HepG2 (cell line): ENCODE data around the gene EVA1A. TPM values are rescaled to one million over a fixed set of nuclear protein-coding genes. Genes with fewer than 3 reads are reported as not detected.

Source experiments
- BCLAF1 ChIP-seq: fragments of 450-650 bp; IDR thresholded peaks from 2 replicates; pipeline ENCODE4 v1.6.1; 2017; ENCODE audit warnings: mild to moderate bottlenecking
- EED ChIP-seq: sonication (generic); formaldehyde crosslinking; IDR thresholded peaks from 2 replicates; pipeline ENCODE4 v1.5.0; 2020; ENCODE audit warnings: mild to moderate bottlenecking, missing genetic modification reagents
- HNRNPK ChIP-seq: fragments of 200-400 bp; formaldehyde crosslinking; IDR thresholded peaks from 2 replicates; pipeline ENCODE4 v1.6.1; 2018; ENCODE audit warnings: low read length, low read depth, moderate library complexity, mild to moderate bottlenecking; ENCODE audit not compliant: poor library complexity, severe bottlenecking
- KAT8 ChIP-seq: IDR thresholded peaks from 2 replicates; pipeline ENCODE4 v1.6.1; 2016; ENCODE audit warnings: missing genetic modification reagents, missing compliant biosample characterization
- KDM2A ChIP-seq: sonication (generic); formaldehyde crosslinking; IDR thresholded peaks from 2 replicates; pipeline ENCODE4 v1.4.0; 2020; ENCODE audit warnings: low read depth, missing genetic modification reagents, borderline replicate concordance
- MAFF ChIP-seq: IDR thresholded peaks from 2 replicates; pipeline ENCODE4 v1.6.1; 2011; ENCODE audit warnings: low read depth, low read length, improper control_type of control experiment
- MAFK ChIP-seq, 2 experiments: IDR thresholded peaks in 1 of 2; conservative IDR thresholded peaks in 1 of 2; 2 replicates each; pipeline ENCODE4 v1.6.1; 2011; ENCODE audit warnings: improper control_type of control experiment in 2 of 2, low read length in 2 of 2
- MXD4 ChIP-seq: IDR thresholded peaks from 2 replicates; pipeline ENCODE4 v1.6.1; 2016; ENCODE audit warnings: mild to moderate bottlenecking, missing biosample characterization, missing genetic modification reagents
- NFAT5 ChIP-seq: sonication (generic); formaldehyde crosslinking; IDR thresholded peaks from 2 replicates; pipeline ENCODE4 v1.4.0; 2020; ENCODE audit warnings: missing genetic modification reagents
- NPAS2 ChIP-seq: sonication (generic); formaldehyde crosslinking; IDR thresholded peaks from 2 replicates; pipeline ENCODE4 v1.8.0; 2022; ENCODE audit warnings: mild to moderate bottlenecking, missing genetic modification reagents, borderline replicate concordance
- PHF5A ChIP-seq: IDR thresholded peaks from one replicate; pipeline ENCODE4 v1.6.1; 2018; ENCODE audit warnings: low read depth, missing genetic modification reagents; ENCODE audit not compliant: unreplicated experiment
- TFAP4 ChIP-seq: sonication (generic); IDR thresholded peaks from 2 replicates; pipeline ENCODE4 v1.6.1; 2016; ENCODE audit warnings: low read depth, borderline replicate concordance
- ZNF556 ChIP-seq: sonication (generic); formaldehyde crosslinking; IDR thresholded peaks from 2 replicates; pipeline ENCODE4 v1.4.0; 2020; ENCODE audit warnings: mild to moderate bottlenecking, missing genetic modification reagents, borderline replicate concordance
- ZNF563 ChIP-seq: sonication (generic); formaldehyde crosslinking; IDR thresholded peaks from 2 replicates; pipeline ENCODE4 v1.8.0; 2022; ENCODE audit warnings: mild to moderate bottlenecking, moderate library complexity, missing genetic modification reagents
- polyA plus RNA-seq, 8 experiments: library from polyadenylated mRNA; depleted of rRNA in 3 of 8; stranded (reverse) in 7 of 8; unstranded in 1 of 8; fragments of >200 nt; fragmentation: Illumina TruSeq in 4 of 8; extraction: Trizol in 4 of 8; gene quantifications; 2 replicates each; pipeline versions ENCODE4 v1.2.1 to v1.2.3, GENCODE V29; 2011 to 2016; ENCODE audit warnings: low read depth in 4 of 8, missing spikeins in 1 of 8, mixed read lengths in 1 of 8; ENCODE audit not compliant: insufficient read depth in 1 of 8
- total RNA-seq, 5 experiments: library from RNA; depleted of rRNA; stranded (reverse); fragments of >200 nt; fragmentation: Illumina TruSeq; extraction: Trizol; gene quantifications; 2 replicates each; pipeline ENCODE4 v1.2.3, GENCODE V29; 2016; ENCODE audit warnings: low read depth in 1 of 5
- TF ChIP-seq, protein P1 (sequence below): sonication (generic); formaldehyde crosslinking; IDR thresholded peaks from 2 replicates; pipeline ENCODE4 v1.8.1; 2023; ENCODE audit warnings: missing genetic modification reagents, mild to moderate bottlenecking, borderline replicate concordance
- TF ChIP-seq, protein P2 (sequence below): sonication (generic); formaldehyde crosslinking; IDR thresholded peaks from 2 replicates; pipeline ENCODE4 v1.5.0; 2020; ENCODE audit warnings: missing genetic modification reagents
- TF ChIP-seq, protein P3 (sequence below): sonication (generic); formaldehyde crosslinking; IDR thresholded peaks from 2 replicates; pipeline ENCODE4 v1.4.0; 2020; ENCODE audit warnings: missing genetic modification reagents, borderline replicate concordance

Gene EVA1A
- total and polyA plus RNA-seq, 2 of the 13 experiments (the other 11 are each of a cell fraction or from before 2014, with no cell fraction given), result 57.5 to 57.8 TPM

GRCh38 chr2:75521225-75521872 is 39.4 kb downstream of the EVA1A start (continued):
- TF ChIP-seq BCLAF1 (no peak), MXD4 (CRISPR knock-in tag) (peak; percentile 52; the same call in 1 of the 2 replicates), TFAP4 (peak; percentile 69), EED (CRISPR knock-in tag) (no peak), ZNF563 (no peak), NPAS2 (CRISPR knock-in tag) (no peak), HNRNPK (no peak), MAFF (0 out of 2 replicates have a peak, but pooled peaks have one; percentile 9), ZNF556 (CRISPR knock-in tag) (0 out of 2 replicates have a peak, but pooled peaks have one; percentile 27), MAFK (conservative IDR thresholded peaks at IDR 0.05 in 1 of 2, IDR thresholded peaks at IDR 0.05 in 1 of 2; ENCODE audit: low read length in 2 of 2) (no peak), PHF5A (CRISPR knock-in tag) (peak; percentile 91), KAT8 (CRISPR knock-in tag) (peak; percentile 76), KDM2A (CRISPR knock-in tag) (no peak), NFAT5 (CRISPR knock-in tag) (no peak)
- TF ChIP-seq, protein P1, sequence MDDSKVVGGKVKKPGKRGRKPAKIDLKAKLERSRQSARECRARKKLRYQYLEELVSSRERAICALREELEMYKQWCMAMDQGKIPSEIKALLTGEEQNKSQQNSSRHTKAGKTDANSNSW, result no peak
- TF ChIP-seq, protein P2, sequence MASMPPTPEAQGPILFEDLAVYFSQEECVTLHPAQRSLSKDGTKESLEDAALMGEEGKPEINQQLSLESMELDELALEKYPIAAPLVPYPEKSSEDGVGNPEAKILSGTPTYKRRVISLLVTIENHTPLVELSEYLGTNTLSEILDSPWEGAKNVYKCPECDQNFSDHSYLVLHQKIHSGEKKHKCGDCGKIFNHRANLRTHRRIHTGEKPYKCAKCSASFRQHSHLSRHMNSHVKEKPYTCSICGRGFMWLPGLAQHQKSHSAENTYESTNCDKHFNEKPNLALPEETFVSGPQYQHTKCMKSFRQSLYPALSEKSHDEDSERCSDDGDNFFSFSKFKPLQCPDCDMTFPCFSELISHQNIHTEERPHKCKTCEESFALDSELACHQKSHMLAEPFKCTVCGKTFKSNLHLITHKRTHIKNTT (CRISPR knock-in tag), result no peak
- TF ChIP-seq, protein P3, sequence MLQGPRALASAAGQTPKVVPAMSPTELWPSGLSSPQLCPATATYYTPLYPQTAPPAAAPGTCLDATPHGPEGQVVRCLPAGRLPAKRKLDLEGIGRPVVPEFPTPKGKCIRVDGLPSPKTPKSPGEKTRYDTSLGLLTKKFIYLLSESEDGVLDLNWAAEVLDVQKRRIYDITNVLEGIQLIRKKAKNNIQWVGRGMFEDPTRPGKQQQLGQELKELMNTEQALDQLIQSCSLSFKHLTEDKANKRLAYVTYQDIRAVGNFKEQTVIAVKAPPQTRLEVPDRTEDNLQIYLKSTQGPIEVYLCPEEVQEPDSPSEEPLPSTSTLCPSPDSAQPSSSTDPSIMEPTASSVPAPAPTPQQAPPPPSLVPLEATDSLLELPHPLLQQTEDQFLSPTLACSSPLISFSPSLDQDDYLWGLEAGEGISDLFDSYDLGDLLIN (CRISPR knock-in tag), result no peak
